Cardiac muscle cell (in vitro differentiated cells and primary cell): ENCODE results near the gene EMC9. TPM values are rescaled to one million over a fixed set of nuclear protein-coding genes. Genes with fewer than 3 reads are reported as not detected.
"Not testable (repeated sequence)": the region's sequence is repeated elsewhere in the genome, so short reads cannot be mapped to it uniquely, and the experiment has no call there.

Experiments used
- DNase-seq, 2 donors: peaks; one replicate each; pipeline versions ENCODE4 v3.0.0 to v3.0.0-alpha.2; 2010 to 2017; ENCODE audit warnings: low read depth in 1 of 2, low spot score in 1 of 2
- H3K27ac ChIP-seq: fragments of 200-600 bp; sonication (generic); 2 replicates; pipeline ENCODE4 v1.5.1; 2016
- H3K27me3 ChIP-seq: fragments of 200-600 bp; sonication (generic); 2 replicates; pipeline ENCODE4 v1.6.0; 2016; ENCODE audit warnings: control low read depth
- H3K36me3 ChIP-seq: fragments of 200-600 bp; sonication (generic); 2 replicates; pipeline ENCODE4 v1.5.1; 2016; ENCODE audit warnings: control low read depth
- H3K4me1 ChIP-seq: fragments of 200-600 bp; sonication (generic); 2 replicates; pipeline ENCODE4 v1.8.1; 2017; ENCODE audit warnings: low read depth, mild to moderate bottlenecking, mixed run types
- H3K4me3 ChIP-seq: fragments of 200-600 bp; sonication (generic); 2 replicates; pipeline ENCODE4 v1.5.1; 2016; ENCODE audit warnings: mild to moderate bottlenecking
- H3K9me3 ChIP-seq: fragments of 200-600 bp; sonication (generic); 2 replicates; pipeline ENCODE4 v1.5.1; 2017; ENCODE audit warnings: low read depth, mild to moderate bottlenecking, control low read depth
- CTCF ChIP-seq: IDR thresholded peaks from 2 replicates; pipeline ENCODE4 v1.5.1; 2012; ENCODE audit warnings: low read depth, mild to moderate bottlenecking, low read length
- polyA plus RNA-seq: library from polyadenylated mRNA; unstranded; fragments of >200 nt; fragmentation: Nextera tagmentation; extraction: Ambion mirVana; gene quantifications from 2 replicates; pipeline ENCODE4 v1.2.1, GENCODE V29; 2016
- total RNA-seq: library from RNA; depleted of rRNA; stranded (reverse); fragments of >200 nt; gene quantifications from 2 replicates; pipeline ENCODE4 v1.2.3, GENCODE V29; 2016

Gene EMC9
- total and polyA plus RNA-seq, 2 experiments from 2014 or later: 69.3 to 82.3 TPM

- DNase-seq: no peak
- Histone ChIP-seq H3K4me3 (no peak overlapping the region), H3K27me3 (no peaks in the 10 kb centered on the region), H3K27ac (no peak overlapping the region), H3K36me3 (no peaks in the 10 kb centered on the region), H3K9me3 (no peaks in the 10 kb centered on the region), H3K4me1 (no peaks in the 10 kb centered on the region)
- TF ChIP-seq CTCF: no peak
Measured at GRCh38 chr14:24106672-24107271, 34.6 kb downstream of the EMC9 start.

DNA sequence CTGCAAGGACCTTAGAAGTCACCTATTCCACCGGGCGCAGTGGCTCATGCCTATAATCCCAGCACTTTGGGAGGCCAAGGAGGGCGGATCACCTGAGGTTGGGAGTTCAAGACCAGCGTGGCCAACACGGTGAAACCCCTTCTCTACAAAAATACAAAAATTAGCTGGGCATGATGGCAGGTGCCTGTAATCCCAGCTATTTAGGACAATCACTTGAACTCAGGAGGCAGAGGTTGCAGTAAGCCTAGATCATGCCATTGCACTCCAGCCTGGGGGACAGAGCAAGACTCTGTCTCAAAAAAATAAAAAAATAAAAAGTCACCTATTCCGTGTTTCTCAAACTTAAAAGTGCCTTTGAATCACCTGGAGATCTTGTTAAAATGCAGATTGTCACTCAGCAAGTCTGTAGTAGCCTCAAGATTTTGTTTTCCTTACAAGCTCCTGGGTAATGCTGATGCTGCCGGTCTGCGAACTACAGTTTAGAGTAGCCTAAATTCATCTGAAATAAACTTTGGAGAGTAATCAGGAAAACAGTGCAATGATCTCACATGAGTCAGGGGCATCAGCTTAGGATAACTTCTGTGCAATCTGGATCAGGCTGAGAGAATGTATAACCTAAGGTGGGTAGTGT is 35.7 kb downstream of the EMC9 start:
- H3K36me3 ChIP-seq, H3K27ac ChIP-seq, H3K4me1 ChIP-seq, H3K9me3 ChIP-seq, H3K4me3 ChIP-seq, H3K27me3 ChIP-seq, DNase-seq: not testable (repeated sequence)

DNA sequence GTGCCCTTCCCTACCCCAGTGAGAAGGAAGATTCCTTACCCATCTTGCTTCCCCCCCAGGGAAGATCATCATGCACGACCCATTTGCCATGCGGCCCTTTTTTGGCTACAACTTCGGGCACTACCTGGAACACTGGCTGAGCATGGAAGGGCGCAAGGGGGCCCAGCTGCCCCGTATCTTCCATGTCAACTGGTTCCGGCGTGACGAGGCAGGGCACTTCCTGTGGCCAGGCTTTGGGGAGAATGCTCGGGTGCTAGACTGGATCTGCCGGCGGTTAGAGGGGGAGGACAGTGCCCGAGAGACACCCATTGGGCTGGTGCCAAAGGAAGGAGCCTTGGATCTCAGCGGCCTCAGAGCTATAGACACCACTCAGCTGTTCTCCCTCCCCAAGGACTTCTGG is 37.9 kb downstream of the EMC9 start:
- no peaks in the 10 kb centered on the region for H3K9me3 ChIP-seq
- H3K36me3 ChIP-seq: no peaks in the 10 kb centered on the region
- no peak overlapping the region for H3K27ac ChIP-seq
- TF ChIP-seq CTCF: no peak
- no peaks in the 10 kb centered on the region for H3K4me1 ChIP-seq
- H3K27me3 ChIP-seq: no peaks in the 10 kb centered on the region
- DNase-seq: no peak
- no peak overlapping the region for H3K4me3 ChIP-seq

- no peak for TF ChIP-seq CTCF
- Histone ChIP-seq H3K9me3 (no peaks in the 10 kb centered on the region), H3K27ac (no peak overlapping the region), H3K36me3 (no peaks in the 10 kb centered on the region), H3K4me3 (no peak overlapping the region), H3K27me3 (no peaks in the 10 kb centered on the region), H3K4me1 (no peaks in the 10 kb centered on the region)
- no peak for DNase-seq
Measured at GRCh38 chr14:24102357-24103048, 38.9 kb downstream of the EMC9 start.

GRCh38 chr14:24100982-24101494 is 40.4 kb downstream of the EMC9 start:
- Histone ChIP-seq H3K4me3 (no peak overlapping the region), H3K27me3 (no peaks in the 10 kb centered on the region), H3K27ac (no peak overlapping the region), H3K9me3 (no peaks in the 10 kb centered on the region), H3K36me3 (no peaks in the 10 kb centered on the region), H3K4me1 (no peaks in the 10 kb centered on the region)
- DNase-seq: no peak
- TF ChIP-seq CTCF: no peak
